Endodermal cell (in vitro differentiated cells): Measurements from ENCODE around the gene CCDC8. TPM values are rescaled to one million over a fixed set of nuclear protein-coding genes. Genes with fewer than 3 reads are reported as not detected.
"Not testable (repeated sequence)": the region's sequence is repeated elsewhere in the genome, so short reads cannot be mapped to it uniquely, and the experiment has no call there.

Experiments used
- DNase-seq: peaks from one replicate; pipeline ENCODE4 v3.0.0-alpha.2; 2017
- H3K27ac ChIP-seq: 2 replicates; pipeline ENCODE4 v1.5.1; 2013; ENCODE audit warnings: mild to moderate bottlenecking, low read depth, low read length, moderate library complexity
- H3K27me3 ChIP-seq: 2 replicates; pipeline ENCODE4 v1.6.1; 2013; ENCODE audit warnings: mild to moderate bottlenecking, low read length, moderate library complexity; ENCODE audit not compliant: insufficient read depth, control insufficient read depth, poor library complexity, severe bottlenecking
- H3K36me3 ChIP-seq: 2 replicates; pipeline ENCODE4 v1.7.0; 2013; ENCODE audit warnings: mild to moderate bottlenecking, low read length, moderate library complexity; ENCODE audit not compliant: control insufficient read depth, insufficient read depth
- H3K4me1 ChIP-seq: one replicate; pipeline ENCODE4 v1.7.0; 2013; ENCODE audit warnings: low read length; ENCODE audit not compliant: control insufficient read depth, insufficient read depth
- H3K4me3 ChIP-seq: 2 replicates; pipeline ENCODE4 v1.5.1; 2013; ENCODE audit warnings: mild to moderate bottlenecking, low read length, moderate library complexity
- H3K9ac ChIP-seq: 2 replicates; pipeline ENCODE4 v1.6.1; 2013; ENCODE audit warnings: mild to moderate bottlenecking, low read length, moderate library complexity; ENCODE audit not compliant: poor library complexity, severe bottlenecking; ENCODE audit errors: extremely low read depth
- H3K9me3 ChIP-seq: 2 replicates; pipeline ENCODE4 v1.6.1; 2013; ENCODE audit warnings: mild to moderate bottlenecking, low read length, moderate library complexity; ENCODE audit not compliant: control insufficient read depth
- H3K27ac Mint-ChIP-seq: 2 replicates; pipeline ENCODE4 v1.8.0; 2020; ENCODE audit warnings: mixed read lengths
- H3K27me3 Mint-ChIP-seq: 2 replicates; pipeline ENCODE4 v1.8.0; 2021; ENCODE audit warnings: mild to moderate bottlenecking, mixed read lengths; ENCODE audit not compliant: insufficient read depth
- H3K36me3 Mint-ChIP-seq: 2 replicates; pipeline ENCODE4 v1.8.0; 2020; ENCODE audit warnings: low read depth, mixed read lengths
- H3K4me1 Mint-ChIP-seq: 2 replicates; pipeline ENCODE4 v1.8.0; 2020; ENCODE audit warnings: mixed read lengths
- H3K4me3 Mint-ChIP-seq: 2 replicates; pipeline ENCODE4 v1.8.0; 2020; ENCODE audit warnings: mild to moderate bottlenecking, moderate library complexity, mixed read lengths
- H3K9me3 Mint-ChIP-seq: 2 replicates; pipeline ENCODE4 v1.8.0; 2020; ENCODE audit warnings: mild to moderate bottlenecking, mixed read lengths
- CTCF ChIP-seq: fragments of 200-600 bp; sonication (generic); conservative IDR thresholded peaks from 2 replicates; pipeline ENCODE4 v1.5.0; 2021; ENCODE audit warnings: antibody characterized with exemption, mild to moderate bottlenecking
- WGBS, 2 experiments: methylation state at CpG; one replicate each; pipeline versions ENCODE4 v1.1.5 to v1.1.7; 2013; ENCODE audit warnings: missing lambda C conversion rate in 2 of 2, mixed read lengths in 1 of 2; ENCODE audit not compliant: insufficient coverage in 1 of 2, insufficient read length in 1 of 2; 5-methylcytosine and 5-hydroxymethylcytosine counted together
- total RNA-seq, 2 donors: library from RNA; stranded (reverse); fragmentation: NEBNext Ultra II Directional in 1 of 2; extraction: Animal tissue kit (Norgen Biotek cat#: 25700) in 1 of 2; gene quantifications; 2 replicates in 1 of 2; 3 replicates in 1 of 2; pipeline ENCODE4 v1.2.1, GENCODE V29; 2021

CCDC8 gene
- total RNA-seq, 2 donors from 2014 or later: 27.5 to 30.5 TPM

- H3K27ac Mint-ChIP-seq: no peak overlapping the region
- no peak overlapping the region for H3K4me3 Mint-ChIP-seq
- Histone ChIP-seq H3K36me3 (no peaks in the 10 kb centered on the region), H3K4me3 (no peak overlapping the region), H3K4me1 (no peaks in the 10 kb centered on the region), H3K27ac (no peak overlapping the region), H3K9me3 (no peaks in the 10 kb centered on the region), H3K9ac (no peak overlapping the region), H3K27me3 (peaks cover 13% of the 10 kb centered on the region)
- peaks cover 10% of the 10 kb centered on the region for H3K4me1 Mint-ChIP-seq
- H3K27me3 Mint-ChIP-seq: peaks cover 23% of the 10 kb centered on the region
- no peak for DNase-seq
- H3K9me3 Mint-ChIP-seq: no peaks in the 10 kb centered on the region
- no peaks in the 10 kb centered on the region for H3K36me3 Mint-ChIP-seq
- TF ChIP-seq CTCF: no peak
- WGBS, 2 experiments: 80 to 85% methylated on average over 4 to 5 of the region's 5 CpGs
These were observed 9.8 kb upstream of the CCDC8 start for GRCh38 chr19:46423188-46423587.

- no peaks in the 10 kb centered on the region for H3K36me3 ChIP-seq
- Mint-ChIP-seq H3K36me3 (no peaks in the 10 kb centered on the region), H3K9me3 (no peaks in the 10 kb centered on the region), H3K27ac (no peak overlapping the region), H3K4me1 (peaks cover 10% of the 10 kb centered on the region), H3K4me3 (no peak overlapping the region), H3K27me3 (peaks cover 15% of the 10 kb centered on the region)
- no peak for TF ChIP-seq CTCF
- no peak overlapping the region for H3K4me3 ChIP-seq
- no peaks in the 10 kb centered on the region for H3K9me3 ChIP-seq
- no peak overlapping the region for H3K27ac ChIP-seq
- H3K4me1 ChIP-seq: no peaks in the 10 kb centered on the region
- peaks cover 5% of the 10 kb centered on the region for H3K27me3 ChIP-seq
- DNase-seq: no peak
- WGBS, 2 experiments: 87 to 93% methylated on average over 2 of the region's 2 CpGs
- no peak overlapping the region for H3K9ac ChIP-seq
These were observed 9.0 kb upstream of the CCDC8 start for GRCh38 chr19:46422344-46422743.

- H3K27ac Mint-ChIP-seq: no peak overlapping the region
- WGBS, 2 experiments: 92 to 96% methylated on average over 4 to 7 of the region's 7 CpGs
These were observed 6.7 kb upstream of the CCDC8 start for GRCh38 chr19:46420056-46420455.

GRCh38 chr19:46415804-46416709, 2.7 kb upstream of the CCDC8 start:
- Histone ChIP-seq H3K9ac (peak overlapping the region; percentile 47), H3K27ac (peak overlapping the region; percentile 93), H3K4me3 (peak overlapping the region; percentile 77)
- H3K36me3 Mint-ChIP-seq, H3K27me3 ChIP-seq, H3K4me1 ChIP-seq, H3K27me3 Mint-ChIP-seq, H3K4me1 Mint-ChIP-seq, H3K9me3 Mint-ChIP-seq, H3K36me3 ChIP-seq, H3K9me3 ChIP-seq: not testable (repeated sequence)
- WGBS, 2 experiments: 29 to 43% methylated on average over 13 to 46 of the region's 53 CpGs
- DNase-seq: peak; percentile 97
- peak overlapping the region; percentile 54 for H3K4me3 Mint-ChIP-seq
- peak overlapping the region; percentile 89 for H3K27ac Mint-ChIP-seq

More at GRCh38 chr19:46420056-46420455, 6.7 kb upstream of the CCDC8 start:
- Mint-ChIP-seq H3K4me3 (no peak overlapping the region), H3K27me3 (peaks cover 7% of the 10 kb centered on the region), H3K9me3 (no peaks in the 10 kb centered on the region), H3K36me3 (no peaks in the 10 kb centered on the region), H3K4me1 (peaks cover 2% of the 10 kb centered on the region)
- Histone ChIP-seq H3K9me3 (no peaks in the 10 kb centered on the region), H3K4me3 (no peak overlapping the region), H3K9ac (no peak overlapping the region), H3K36me3 (no peaks in the 10 kb centered on the region), H3K27me3 (no peaks in the 10 kb centered on the region), H3K4me1 (no peaks in the 10 kb centered on the region), H3K27ac (no peak overlapping the region)
- TF ChIP-seq CTCF: no peak
- DNase-seq: no peak

GRCh38 chr19:46414899-46415298, 1.5 kb upstream of the CCDC8 start:
- not testable (repeated sequence) for H3K9me3 ChIP-seq, H3K27me3 ChIP-seq, H3K9me3 Mint-ChIP-seq, H3K4me1 Mint-ChIP-seq, H3K27ac Mint-ChIP-seq, H3K9ac ChIP-seq, DNase-seq, H3K27me3 Mint-ChIP-seq, H3K4me3 ChIP-seq, H3K27ac ChIP-seq, H3K4me1 ChIP-seq, H3K4me3 Mint-ChIP-seq
- peaks cover 17% of the 10 kb centered on the region for H3K36me3 ChIP-seq
- H3K36me3 Mint-ChIP-seq: peaks cover 14% of the 10 kb centered on the region
- 95 to 97% methylated on average over 19 to 22 of the region's 22 CpGs for WGBS, 2 experiments
